CD4-positive, CD25-positive, alpha-beta regulatory T cell (primary cell): Measurements from ENCODE around the gene ZNF750. TPM values are rescaled to one million over a fixed set of nuclear protein-coding genes. Genes with fewer than 3 reads are reported as not detected.

Experiments used
- polyA plus RNA-seq, 4 donors: library from polyadenylated mRNA; unstranded; fragments of 300-500 nt; fragmentation: Illumina TruSeq; gene quantifications; one replicate each; pipeline ENCODE4 v1.2.3, GENCODE V29; 2021
- total RNA-seq: library from RNA; stranded (reverse); gene quantifications from one replicate; pipeline ENCODE4 v1.2.3, GENCODE V29; 2022

The ZNF750 gene
- total and polyA plus RNA-seq, 5 donors from 2014 or later = 0.07 TPM; not detected in 4

Other genes with a start within 250 kb of the ZNF750 start
- 86.8 TPM for gene WDR45B, start 191.6 kb downstream of the ZNF750 start, total RNA-seq
- 10 to 100 TPM; 35.1 to 45.2 (median 38.0) TPM for gene WDR45B, start 191.6 kb downstream of the ZNF750 start, polyA plus RNA-seq
- 4.9 TPM for gene RAB40B, start 141.3 kb downstream of the ZNF750 start, total RNA-seq
- gene RAB40B, start 141.3 kb downstream of the ZNF750 start, polyA plus RNA-seq = 1 to 10 TPM; 2.2 to 5.3 (median 3.4) TPM
- 28.1 TPM for gene FN3KRP, start 123.3 kb downstream of the ZNF750 start, total RNA-seq
- 10 to 100 TPM; 25.3 to 36.7 (median 34.0) TPM for gene FN3KRP, start 123.3 kb downstream of the ZNF750 start, polyA plus RNA-seq
- 2.0 TPM for gene FN3K, start 104.4 kb downstream of the ZNF750 start, total RNA-seq
- under 1 TPM; 0.18 to 0.74 (median 0.25) TPM for gene FN3K, start 104.4 kb downstream of the ZNF750 start, polyA plus RNA-seq
- 86.4 TPM for gene TBCD, start 88.0 kb downstream of the ZNF750 start, total RNA-seq
- 100 to 1,000 TPM in 1 of 4 donors, 10 to 100 TPM in 3; 39.2 to 146 (median 79.2) TPM for gene TBCD, start 88.0 kb downstream of the ZNF750 start, polyA plus RNA-seq
- 22.7 TPM for gene METRNL, start 239.6 kb upstream of the ZNF750 start, total RNA-seq
- gene METRNL, start 239.6 kb upstream of the ZNF750 start, polyA plus RNA-seq = 1 to 10 TPM in 1 of 4 donors, under 1 TPM in 3; 0.47 to 3.1 (median 0.74) TPM